Gastrocnemius medialis (tissue), 4 donors: Measurements from ENCODE around the gene UBE2Q1.

Experiments used
- POLR2A ChIP-seq, 2 donors: fragments of 450-650 bp; IDR thresholded peaks; one replicate each; pipeline ENCODE4 v1.6.1; 2017; ENCODE audit warnings: antibody characterized with exemption in 2 of 2, mild to moderate bottlenecking in 2 of 2, moderate library complexity in 2 of 2
- TF ChIP-seq, protein P1 (sequence below), 5 experiments: fragments of 450-650 bp in 3 of 5; fragments of 200-600 bp in 2 of 5; sonication (generic) in 2 of 5; IDR thresholded peaks in 4 of 5; conservative IDR thresholded peaks in 1 of 5; 1 replicate in 4 of 5; 2 replicates in 1 of 5; pipeline ENCODE4 v1.5.1; 2016 to 2019; ENCODE audit warnings: antibody characterized with exemption in 5 of 5, mild to moderate bottlenecking in 3 of 5, moderate library complexity in 3 of 5

DNA sequence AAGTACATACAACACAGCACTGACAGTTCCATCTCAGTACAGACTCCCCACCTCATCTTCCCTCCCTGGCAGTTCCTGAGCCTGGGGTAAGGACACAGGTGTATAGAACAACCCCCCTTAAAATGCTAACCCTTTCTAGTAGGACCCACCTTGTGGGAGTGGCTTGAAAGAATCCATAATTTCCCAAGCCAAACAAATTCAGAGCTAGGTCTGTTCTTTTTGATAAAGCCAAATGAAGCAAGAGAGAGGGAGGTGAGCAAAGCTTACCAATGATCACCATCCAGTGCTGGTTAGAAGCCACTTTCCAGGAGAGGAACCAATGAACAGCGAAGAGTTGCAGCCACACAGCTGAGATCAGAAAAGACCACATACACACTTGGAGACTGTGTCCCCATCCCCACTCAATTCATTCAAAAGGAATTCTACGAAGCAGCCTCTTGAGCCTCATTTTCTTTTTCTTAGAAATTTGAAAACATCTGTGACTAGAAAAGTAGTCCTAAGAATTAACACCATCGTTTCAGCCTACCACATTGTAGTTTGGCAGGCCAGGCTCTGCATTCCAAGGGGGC lies 9.2 kb downstream of the UBE2Q1 start:
- TF ChIP-seq, protein P1, sequence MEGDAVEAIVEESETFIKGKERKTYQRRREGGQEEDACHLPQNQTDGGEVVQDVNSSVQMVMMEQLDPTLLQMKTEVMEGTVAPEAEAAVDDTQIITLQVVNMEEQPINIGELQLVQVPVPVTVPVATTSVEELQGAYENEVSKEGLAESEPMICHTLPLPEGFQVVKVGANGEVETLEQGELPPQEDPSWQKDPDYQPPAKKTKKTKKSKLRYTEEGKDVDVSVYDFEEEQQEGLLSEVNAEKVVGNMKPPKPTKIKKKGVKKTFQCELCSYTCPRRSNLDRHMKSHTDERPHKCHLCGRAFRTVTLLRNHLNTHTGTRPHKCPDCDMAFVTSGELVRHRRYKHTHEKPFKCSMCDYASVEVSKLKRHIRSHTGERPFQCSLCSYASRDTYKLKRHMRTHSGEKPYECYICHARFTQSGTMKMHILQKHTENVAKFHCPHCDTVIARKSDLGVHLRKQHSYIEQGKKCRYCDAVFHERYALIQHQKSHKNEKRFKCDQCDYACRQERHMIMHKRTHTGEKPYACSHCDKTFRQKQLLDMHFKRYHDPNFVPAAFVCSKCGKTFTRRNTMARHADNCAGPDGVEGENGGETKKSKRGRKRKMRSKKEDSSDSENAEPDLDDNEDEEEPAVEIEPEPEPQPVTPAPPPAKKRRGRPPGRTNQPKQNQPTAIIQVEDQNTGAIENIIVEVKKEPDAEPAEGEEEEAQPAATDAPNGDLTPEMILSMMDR (IDR thresholded peaks at IDR 0.05 in 4 of 5, conservative IDR thresholded peaks at IDR 0.05 in 1 of 5), result no peak
- no peak for TF ChIP-seq POLR2A (IDR thresholded peaks at IDR 0.05)
